ENCODE data around the gene CCNA2. TPM values are rescaled to one million over a fixed set of nuclear protein-coding genes. Genes with fewer than 3 reads are reported as not detected.

Gene CCNA2
- total RNA-seq, 1 experiment from 2014 or later: 59.1 TPM

- no TSS peak for BruUV-seq (replicated peaks)
- no peaks in the 10 kb centered on the region for H3K79me2 ChIP-seq (ENCODE audit: low read length)
- POLR2A ChIA-PET (ENCODE audit: unreplicated experiment): no interaction called here
- H3K9ac ChIP-seq (ENCODE audit: low read length): no peak overlapping the region
- intact Hi-C loops (cut with micrococcal nuclease): no loop called here
- no peak overlapping the region for H3K4me2 ChIP-seq (ENCODE audit: low read length)
- DNase-seq (no peak), ATAC-seq (no peak)
- H4K20me1 ChIP-seq (ENCODE audit: low read length): no peaks in the 10 kb centered on the region
- no peak overlapping the region for H3K4me3 ChIP-seq (ENCODE audit: low read length)
- no peak for TF ChIP-seq EZH2phosphoT487 (IDR thresholded peaks at IDR 0.05; ENCODE audit: borderline replicate concordance, low read length)
- TF ChIP-seq EZH2 (IDR thresholded peaks at IDR 0.05; ENCODE audit: low read length, unreplicated experiment): no peak
- TF ChIP-seq CTCF (conservative IDR thresholded peaks at IDR 0.05; ENCODE audit: low read depth, low read length): no peak
- no peaks in the 10 kb centered on the region for H3F3A ChIP-seq (ENCODE audit: low read length, unreplicated experiment)
- no peaks in the 10 kb centered on the region for H3K27me3 ChIP-seq (ENCODE audit: low read length)
- no peak overlapping the region for H2AFZ ChIP-seq (ENCODE audit: low read length)
- H3K36me3 ChIP-seq (ENCODE audit: low read depth, low read length): peaks cover 12% of the 10 kb centered on the region
- no peaks in the 10 kb centered on the region for H3K4me1 ChIP-seq (ENCODE audit: insufficient read depth, low read length)
- H3K9me3 ChIP-seq (ENCODE audit: low read length): no peaks in the 10 kb centered on the region
- no peaks in the 10 kb centered on the region for H3K9me2 ChIP-seq (replicated peaks; ENCODE audit: low read length)
- no peak overlapping the region for H3K27ac ChIP-seq (ENCODE audit: low read length)
- CTCF ChIA-PET: no interaction called here
Observed at GRCh38 chr4:121863799-121864198, 40.1 kb upstream of the CCNA2 start.

GRCh38 chr4:121861426-121861825 lies 37.7 kb upstream of the CCNA2 start:
- no peak overlapping the region for H3K4me3 ChIP-seq (ENCODE audit: low read length)
- no TSS peak for BruUV-seq (replicated peaks)
- H3K36me3 ChIP-seq (ENCODE audit: low read depth, low read length): peaks cover 3% of the 10 kb centered on the region; the same call in 1 of the 2 replicates
- no peaks in the 10 kb centered on the region for H3K79me2 ChIP-seq (ENCODE audit: low read length)
- no peaks in the 10 kb centered on the region for H3K27me3 ChIP-seq (ENCODE audit: low read length)
- TF ChIP-seq EZH2 (IDR thresholded peaks at IDR 0.05; ENCODE audit: low read length, unreplicated experiment) (no peak), CTCF (conservative IDR thresholded peaks at IDR 0.05; ENCODE audit: low read depth, low read length) (no peak), EZH2phosphoT487 (IDR thresholded peaks at IDR 0.05; ENCODE audit: borderline replicate concordance, low read length) (no peak)
- no peak overlapping the region for H3K9ac ChIP-seq (ENCODE audit: low read length)
- CTCF ChIA-PET: no interaction called here
- POLR2A ChIA-PET (ENCODE audit: unreplicated experiment): no interaction called here
- no peaks in the 10 kb centered on the region for H3K9me2 ChIP-seq (replicated peaks; ENCODE audit: low read length)
- H3K4me1 ChIP-seq (ENCODE audit: insufficient read depth, low read length): no peaks in the 10 kb centered on the region
- H3K9me3 ChIP-seq (ENCODE audit: low read length): no peaks in the 10 kb centered on the region
- no peaks in the 10 kb centered on the region for H4K20me1 ChIP-seq (ENCODE audit: low read length)
- ATAC-seq (no peak), DNase-seq (no peak)
- intact Hi-C loops (cut with micrococcal nuclease): no loop called here
- H3F3A ChIP-seq (ENCODE audit: low read length, unreplicated experiment): no peaks in the 10 kb centered on the region
- no peak overlapping the region for H3K27ac ChIP-seq (ENCODE audit: low read length)
- H3K4me2 ChIP-seq (ENCODE audit: low read length): no peak overlapping the region
- no peak overlapping the region for H2AFZ ChIP-seq (ENCODE audit: low read length)

- intact Hi-C loops (cut with micrococcal nuclease): no loop called here
Observed at GRCh38 chr4:121860121-121860520, 36.4 kb upstream of the CCNA2 start.

More at GRCh38 chr4:121860121-121860520, 36.4 kb upstream of the CCNA2 start:
- H3K9me3 ChIP-seq (ENCODE audit: low read length): no peaks in the 10 kb centered on the region
- H3K36me3 ChIP-seq (ENCODE audit: low read depth, low read length): no peaks in the 10 kb centered on the region; the same call in 1 of the 2 replicates
- H3F3A ChIP-seq (ENCODE audit: low read length, unreplicated experiment): no peaks in the 10 kb centered on the region
- ATAC-seq: no peak
- H3K9me2 ChIP-seq (replicated peaks; ENCODE audit: low read length): no peaks in the 10 kb centered on the region
- H3K4me1 ChIP-seq (ENCODE audit: insufficient read depth, low read length): no peaks in the 10 kb centered on the region
- H3K27ac ChIP-seq (ENCODE audit: low read length): no peak overlapping the region
- POLR2A ChIA-PET (ENCODE audit: unreplicated experiment): no interaction called here
- no peaks in the 10 kb centered on the region for H3K79me2 ChIP-seq (ENCODE audit: low read length)
- no TSS peak for BruUV-seq (replicated peaks)
- no peak overlapping the region for H3K4me3 ChIP-seq (ENCODE audit: low read length)
- DNase-seq: no peak
- no peaks in the 10 kb centered on the region for H3K27me3 ChIP-seq (ENCODE audit: low read length)
- no peak overlapping the region for H2AFZ ChIP-seq (ENCODE audit: low read length)
- H4K20me1 ChIP-seq (ENCODE audit: low read length): no peaks in the 10 kb centered on the region
- H3K4me2 ChIP-seq (ENCODE audit: low read length): no peak overlapping the region
- CTCF ChIA-PET: no interaction called here
- TF ChIP-seq CTCF (conservative IDR thresholded peaks at IDR 0.05; ENCODE audit: low read depth, low read length) (no peak), EZH2phosphoT487 (IDR thresholded peaks at IDR 0.05; ENCODE audit: borderline replicate concordance, low read length) (no peak), EZH2 (IDR thresholded peaks at IDR 0.05; ENCODE audit: low read length, unreplicated experiment) (no peak)
- no peak overlapping the region for H3K9ac ChIP-seq (ENCODE audit: low read length)

Data from PC-3 (cell line).